Cardiac atrium fibroblast (primary cell): ENCODE results near the gene VILL. TPM values are rescaled to one million over a fixed set of nuclear protein-coding genes. Genes with fewer than 3 reads are reported as not detected.

ENCODE experiments used
- total RNA-seq: library from RNA; depleted of rRNA; stranded (reverse); fragments of >200 nt; gene quantifications from 2 replicates; pipeline ENCODE4 v1.2.3, GENCODE V29; 2015

Gene VILL
- 5.8 and 8.7 TPM in 2 replicates for total RNA-seq

GRCh38 chr3:37990527-37990926 lies at the start of gene VILL:
TSS of gene VILL (plus strand) at chr3:37990786. CDS start at chr3:37993673, 2,887 bp downstream.

GRCh38 chr3:38029400-38030125 lies 39.0 kb downstream of the VILL start, which contains the start of gene PLCD1:
TSS of gene PLCD1 (minus strand) at chr3:38029642. CDS start at chr3:38029539, 103 bp downstream.

GRCh38 chr3:38039101-38039898 lies 48.7 kb downstream of the VILL start, which contains the start of gene DLEC1:
TSS of gene DLEC1 (plus strand) at chr3:38039208. CDS start at chr3:38039226, 18 bp downstream.

Other genes with a start within 250 kb of the VILL start
- 37.4 and 40.3 TPM in 2 replicates for gene CTDSPL, start 128.9 kb upstream of the VILL start, total RNA-seq
- gene PLCD1, start 38.9 kb downstream of the VILL start, total RNA-seq = 30.1 and 41.8 TPM in 2 replicates
- under 0.01 and 0.49 TPM in 2 replicates for gene DLEC1, start 48.4 kb downstream of the VILL start, total RNA-seq
- 34.8 and 39.5 TPM in 2 replicates for gene ACAA1, start 146.3 kb downstream of the VILL start, total RNA-seq
- gene MYD88, start 147.9 kb downstream of the VILL start, total RNA-seq = 23.0 and 29.2 TPM in 2 replicates
- gene OXSR1, start 174.8 kb downstream of the VILL start, total RNA-seq = 30.0 and 40.3 TPM in 2 replicates